ENCODE results near the gene EIF4EBP3.

DNA sequence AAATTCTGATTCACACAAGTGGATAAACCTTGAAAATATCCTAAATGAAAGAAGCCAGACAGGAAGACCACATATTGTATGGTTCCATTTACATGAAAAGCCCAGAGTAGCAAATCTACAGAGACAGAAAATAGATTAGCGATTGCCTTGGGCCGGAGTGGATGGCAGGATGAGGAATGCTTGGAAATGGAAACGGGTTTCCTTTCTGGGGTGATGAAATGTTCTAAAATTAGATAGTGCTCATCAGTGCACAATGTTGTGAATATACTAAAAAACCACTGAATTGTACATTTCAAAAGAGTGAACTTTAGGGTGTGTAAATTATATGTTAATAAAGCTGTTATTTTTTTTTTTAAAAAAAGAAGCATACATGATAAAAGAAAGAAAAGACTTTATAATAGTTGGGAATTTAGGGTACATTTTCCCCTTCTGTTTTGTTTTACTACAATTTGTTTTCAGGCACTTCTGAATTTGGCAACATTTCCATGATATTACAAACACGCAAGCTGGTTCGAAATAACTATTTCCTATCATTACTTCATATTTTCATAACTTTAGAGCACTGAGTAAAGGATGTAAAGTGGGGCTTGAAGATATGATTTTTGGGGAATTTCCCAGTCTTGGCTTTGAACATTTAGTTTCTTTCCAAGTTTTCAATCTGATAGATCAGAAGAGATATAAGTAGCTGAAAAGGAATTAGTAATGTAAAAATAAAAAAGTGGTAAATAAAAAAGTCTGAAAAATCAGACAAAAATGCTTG is 41.0 kb downstream of the EIF4EBP3 start:
- TF ChIP-seq, protein P1, sequence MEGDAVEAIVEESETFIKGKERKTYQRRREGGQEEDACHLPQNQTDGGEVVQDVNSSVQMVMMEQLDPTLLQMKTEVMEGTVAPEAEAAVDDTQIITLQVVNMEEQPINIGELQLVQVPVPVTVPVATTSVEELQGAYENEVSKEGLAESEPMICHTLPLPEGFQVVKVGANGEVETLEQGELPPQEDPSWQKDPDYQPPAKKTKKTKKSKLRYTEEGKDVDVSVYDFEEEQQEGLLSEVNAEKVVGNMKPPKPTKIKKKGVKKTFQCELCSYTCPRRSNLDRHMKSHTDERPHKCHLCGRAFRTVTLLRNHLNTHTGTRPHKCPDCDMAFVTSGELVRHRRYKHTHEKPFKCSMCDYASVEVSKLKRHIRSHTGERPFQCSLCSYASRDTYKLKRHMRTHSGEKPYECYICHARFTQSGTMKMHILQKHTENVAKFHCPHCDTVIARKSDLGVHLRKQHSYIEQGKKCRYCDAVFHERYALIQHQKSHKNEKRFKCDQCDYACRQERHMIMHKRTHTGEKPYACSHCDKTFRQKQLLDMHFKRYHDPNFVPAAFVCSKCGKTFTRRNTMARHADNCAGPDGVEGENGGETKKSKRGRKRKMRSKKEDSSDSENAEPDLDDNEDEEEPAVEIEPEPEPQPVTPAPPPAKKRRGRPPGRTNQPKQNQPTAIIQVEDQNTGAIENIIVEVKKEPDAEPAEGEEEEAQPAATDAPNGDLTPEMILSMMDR (IDR thresholded peaks at IDR 0.05) = no peak
- no peak for TF ChIP-seq EZH2 (IDR thresholded peaks at IDR 0.05; ENCODE audit: borderline replicate concordance, insufficient read depth, low read depth, low read length, poor library complexity, severe bottlenecking)

Measured in B cell (primary cell).